ENCODE data around the gene SAMM50. TPM values are rescaled to one million over a fixed set of nuclear protein-coding genes. Genes with fewer than 3 reads are reported as not detected.

The SAMM50 gene
- polyA plus RNA-seq, 1 experiment = 61.7 TPM

- no peaks in the 10 kb centered on the region for H3K27me3 ChIP-seq (ENCODE audit: control insufficient read depth, insufficient read depth, low read length)
- TF ChIP-seq CTCF (IDR thresholded peaks at IDR 0.05; ENCODE audit: low read depth, low read length) = no peak
- no peak overlapping the region for H3K27ac ChIP-seq (ENCODE audit: low read depth, low read length)
- H3K9me3 ChIP-seq (ENCODE audit: control insufficient read depth, insufficient read depth, low read length) = no peaks in the 10 kb centered on the region
- no peak for DNase-seq (ENCODE audit: low read depth, low spot score)
- ChIA-PET POLR2A (interaction anchor here (0.7 kb wide), 1 partner anchor 10 kb away, joined by 4 read pairs; no protein-coding TSS in a partner anchor), CTCF (no interaction called here)
- H3K4me3 ChIP-seq (ENCODE audit: low read depth, low read length) = no peak overlapping the region
Measured at GRCh38 chr22:44019846-44020245, 64.6 kb downstream of the SAMM50 start.

GRCh38 chr22:44020981-44021380 lies 65.7 kb downstream of the SAMM50 start:
- H3K27me3 ChIP-seq (ENCODE audit: control insufficient read depth, insufficient read depth, low read length) = no peaks in the 10 kb centered on the region
- POLR2A ChIA-PET = interaction anchor here (0.6 to 1.4 kb wide), 2 partner anchors 12 to 645 kb away, joined by 3 to 9 read pairs; no protein-coding TSS in a partner anchor
- peak overlapping the region; percentile 61 for H3K27ac ChIP-seq (ENCODE audit: low read depth, low read length)
- no peaks in the 10 kb centered on the region for H3K9me3 ChIP-seq (ENCODE audit: control insufficient read depth, insufficient read depth, low read length)
- no peak overlapping the region for H3K4me3 ChIP-seq (ENCODE audit: low read depth, low read length)
- TF ChIP-seq CTCF (IDR thresholded peaks at IDR 0.05; ENCODE audit: low read depth, low read length) = no peak
- CTCF ChIA-PET = interaction anchor here (1.4 kb wide), 1 partner anchor 27 kb away, joined by 7 read pairs; no protein-coding TSS in a partner anchor
- no peak for DNase-seq (ENCODE audit: low read depth, low spot score)

- no peak for DNase-seq (ENCODE audit: low read depth, low spot score)
- H3K27ac ChIP-seq (ENCODE audit: low read depth, low read length) = peak overlapping the region; percentile 31
- CTCF ChIA-PET = no interaction called here
- no peaks in the 10 kb centered on the region for H3K27me3 ChIP-seq (ENCODE audit: control insufficient read depth, insufficient read depth, low read length)
- H3K4me3 ChIP-seq (ENCODE audit: low read depth, low read length) = peak overlapping the region; percentile 70
- no peaks in the 10 kb centered on the region; the same call in 1 of the 2 replicates for H3K9me3 ChIP-seq (ENCODE audit: control insufficient read depth, insufficient read depth, low read length)
- POLR2A ChIA-PET = interaction anchor here (0.6 to 0.7 kb wide), 2 partner anchors 11 to 65 kb away, joined by 3 to 6 read pairs; no protein-coding TSS in a partner anchor
- no peak for TF ChIP-seq CTCF (IDR thresholded peaks at IDR 0.05; ENCODE audit: low read depth, low read length)
Measured at GRCh38 chr22:44023404-44024287, 68.4 kb downstream of the SAMM50 start.

- no peak for TF ChIP-seq CTCF (IDR thresholded peaks at IDR 0.05; ENCODE audit: low read depth, low read length)
- no peak for DNase-seq (ENCODE audit: low read depth, low spot score)
- Histone ChIP-seq H3K9me3 (ENCODE audit: control insufficient read depth, insufficient read depth, low read length) (no peaks in the 10 kb centered on the region; the same call in 1 of the 2 replicates), H3K4me3 (ENCODE audit: low read depth, low read length) (peak within 1 kb of the TSS; percentile 70), H3K27ac (ENCODE audit: low read depth, low read length) (peak within 1 kb of the TSS; percentile 31), H3K27me3 (ENCODE audit: control insufficient read depth, insufficient read depth, low read length) (no peaks in the 10 kb centered on the region)
- POLR2A ChIA-PET = interaction anchor here (0.6 to 0.7 kb wide), 2 partner anchors 10 to 64 kb away, joined by 3 to 6 read pairs; no protein-coding TSS in a partner anchor
- CTCF ChIA-PET = no interaction called here
Measured at GRCh38 chr22:44024288-44024921, 69.2 kb downstream of the SAMM50 start, which contains the start of gene PARVB. Gene PARVB, plus strand, starts transcription at chr22:44024302. Its CDS starts 38 bp downstream, at chr22:44024340.

All from AG04450 (cell line).